Lower lobe of right lung (tissue), 2 donors: ENCODE data around the gene POLR2M. TPM values are rescaled to one million over a fixed set of nuclear protein-coding genes. Genes with fewer than 3 reads are reported as not detected.

ENCODE experiments used
- ATAC-seq, 2 donors: fragments of 200-7000 bp; cut with Tn5 transposase; one replicate each; pipeline ENCODE4 v1.9.1; 2020 to 2022; ENCODE audit warnings: mild to moderate bottlenecking in 2 of 2, moderate library complexity in 2 of 2
- DNase-seq: peaks from one replicate; pipeline ENCODE4 v3.0.0-alpha.2; 2020
- H3K27ac ChIP-seq: fragments of 200-600 bp; one replicate; pipeline ENCODE4 v1.8.0; 2022
- H3K27me3 ChIP-seq: fragments of 200-600 bp; one replicate; pipeline ENCODE4 v1.8.0; 2022; ENCODE audit warnings: low read depth
- H3K36me3 ChIP-seq: fragments of 200-600 bp; one replicate; pipeline ENCODE4 v1.8.0; 2022; ENCODE audit warnings: mild to moderate bottlenecking
- H3K4me1 ChIP-seq: fragments of 200-600 bp; one replicate; pipeline ENCODE4 v1.8.0; 2022
- H3K4me3 ChIP-seq: fragments of 200-600 bp; one replicate; pipeline ENCODE4 v1.8.0; 2022; ENCODE audit warnings: mild to moderate bottlenecking
- H3K9me3 ChIP-seq: fragments of 200-600 bp; one replicate; pipeline ENCODE4 v1.8.0; 2022
- intact Hi-C: fragments of 100-400 bp; cut with DNase I; formaldehyde crosslinking; loops from one replicate; pipeline ENCODE4 v1.11.0; 2022
- total RNA-seq: library from RNA; stranded (reverse); fragmentation: NEBNext Ultra II Directional; extraction: Animal tissue kit (Norgen Biotek cat#: 25700); gene quantifications from one replicate; pipeline ENCODE4 v1.2.1, GENCODE V29; 2021
- TF ChIP-seq, protein P1 (sequence below): fragments of 200-600 bp; IDR thresholded peaks from one replicate; pipeline ENCODE4 v1.8.0; 2022; ENCODE audit warnings: antibody characterized with exemption, mild to moderate bottlenecking
- donor health status: DM: no; HTN: yes; CAD: no; lungs with severe emphysema.

POLR2M gene
- total RNA-seq, 1 donor from 2014 or later: 58.3 TPM

DNA sequence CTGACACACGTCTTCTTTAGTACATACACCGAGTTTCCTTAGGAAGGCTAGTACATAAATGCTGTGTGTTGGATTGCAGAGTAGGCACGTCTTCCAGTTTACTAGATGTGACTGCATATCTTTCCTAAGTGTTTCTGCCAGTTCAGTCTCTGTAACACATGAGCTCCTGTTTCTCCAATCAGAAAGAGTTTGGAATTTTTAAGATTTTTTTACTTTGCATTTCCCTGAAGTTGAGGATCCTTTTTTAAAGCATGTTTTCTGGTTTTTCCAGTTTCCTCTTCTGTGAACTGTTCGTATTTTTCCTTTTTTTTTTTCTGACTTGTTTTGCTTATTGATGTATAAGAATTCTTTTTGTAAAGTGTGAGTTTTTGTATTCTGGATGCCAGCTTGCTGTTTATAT is 7.5 kb upstream of the POLR2M start:
- Histone ChIP-seq H3K36me3 (no peaks in the 10 kb centered on the region), H3K9me3 (no peaks in the 10 kb centered on the region), H3K27ac (no peak overlapping the region), H3K4me3 (no peak overlapping the region), H3K27me3 (no peaks in the 10 kb centered on the region), H3K4me1 (no peaks in the 10 kb centered on the region)
- DNase-seq (no peak), ATAC-seq (no peak)
- TF ChIP-seq, protein P1, sequence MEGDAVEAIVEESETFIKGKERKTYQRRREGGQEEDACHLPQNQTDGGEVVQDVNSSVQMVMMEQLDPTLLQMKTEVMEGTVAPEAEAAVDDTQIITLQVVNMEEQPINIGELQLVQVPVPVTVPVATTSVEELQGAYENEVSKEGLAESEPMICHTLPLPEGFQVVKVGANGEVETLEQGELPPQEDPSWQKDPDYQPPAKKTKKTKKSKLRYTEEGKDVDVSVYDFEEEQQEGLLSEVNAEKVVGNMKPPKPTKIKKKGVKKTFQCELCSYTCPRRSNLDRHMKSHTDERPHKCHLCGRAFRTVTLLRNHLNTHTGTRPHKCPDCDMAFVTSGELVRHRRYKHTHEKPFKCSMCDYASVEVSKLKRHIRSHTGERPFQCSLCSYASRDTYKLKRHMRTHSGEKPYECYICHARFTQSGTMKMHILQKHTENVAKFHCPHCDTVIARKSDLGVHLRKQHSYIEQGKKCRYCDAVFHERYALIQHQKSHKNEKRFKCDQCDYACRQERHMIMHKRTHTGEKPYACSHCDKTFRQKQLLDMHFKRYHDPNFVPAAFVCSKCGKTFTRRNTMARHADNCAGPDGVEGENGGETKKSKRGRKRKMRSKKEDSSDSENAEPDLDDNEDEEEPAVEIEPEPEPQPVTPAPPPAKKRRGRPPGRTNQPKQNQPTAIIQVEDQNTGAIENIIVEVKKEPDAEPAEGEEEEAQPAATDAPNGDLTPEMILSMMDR: no peak
- intact Hi-C loops: no loop called here

DNA sequence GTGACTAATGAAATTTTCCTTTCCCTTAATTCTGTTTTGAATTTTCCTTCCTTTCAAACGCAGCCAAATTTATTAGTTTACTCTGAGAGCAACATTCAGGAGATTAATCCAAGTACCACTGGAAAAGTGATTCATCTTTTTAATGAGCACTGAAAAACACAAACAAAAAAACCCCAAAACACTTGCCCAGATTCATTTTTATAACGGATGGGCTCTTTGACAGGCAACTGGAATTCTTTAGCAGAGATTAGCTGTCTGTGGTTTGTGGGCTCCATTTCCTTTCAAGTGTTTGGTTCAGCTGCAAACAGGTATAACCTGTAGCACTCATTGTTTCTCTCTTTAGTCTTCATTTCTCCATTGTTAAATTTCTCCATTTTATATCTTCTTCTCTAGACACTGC is 3.1 kb upstream of the POLR2M start:
- no peak overlapping the region for H3K27ac ChIP-seq
- no peaks in the 10 kb centered on the region for H3K9me3 ChIP-seq
- peaks cover 15% of the 10 kb centered on the region for H3K4me1 ChIP-seq
- H3K27me3 ChIP-seq: no peaks in the 10 kb centered on the region
- DNase-seq: no peak
- no peak for ATAC-seq
- no peaks in the 10 kb centered on the region for H3K36me3 ChIP-seq
- no peak overlapping the region for H3K4me3 ChIP-seq
- TF ChIP-seq, protein P1: no peak
- intact Hi-C loops: no loop called here

DNA sequence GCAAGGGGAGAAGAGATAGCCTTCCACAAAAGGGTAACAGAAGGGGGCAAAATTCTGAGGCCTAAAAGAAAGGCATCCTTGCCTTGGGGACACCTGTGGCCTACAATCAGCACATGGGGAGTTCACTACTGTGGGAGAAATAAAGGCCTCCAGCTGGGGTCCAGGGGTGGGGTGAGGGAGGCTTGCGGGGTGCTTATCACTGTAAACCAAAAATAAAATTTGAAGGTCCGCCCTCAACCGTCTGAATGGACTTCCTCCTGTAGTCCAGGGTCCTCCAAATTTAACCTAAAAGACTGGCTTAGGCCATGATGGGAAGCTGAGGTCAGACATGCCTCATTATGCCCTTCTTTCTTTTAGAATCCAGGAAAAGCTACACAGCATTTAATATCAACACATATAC is 2.1 kb upstream of the POLR2M start:
- ATAC-seq (no peak), DNase-seq (no peak)
- intact Hi-C loops: no loop called here
- H3K4me3 ChIP-seq: no peak overlapping the region
- no peaks in the 10 kb centered on the region for H3K27me3 ChIP-seq
- peaks cover 21% of the 10 kb centered on the region for H3K4me1 ChIP-seq
- H3K36me3 ChIP-seq: peaks cover 8% of the 10 kb centered on the region
- TF ChIP-seq, protein P1: no peak
- no peak overlapping the region for H3K27ac ChIP-seq
- no peaks in the 10 kb centered on the region for H3K9me3 ChIP-seq

DNA sequence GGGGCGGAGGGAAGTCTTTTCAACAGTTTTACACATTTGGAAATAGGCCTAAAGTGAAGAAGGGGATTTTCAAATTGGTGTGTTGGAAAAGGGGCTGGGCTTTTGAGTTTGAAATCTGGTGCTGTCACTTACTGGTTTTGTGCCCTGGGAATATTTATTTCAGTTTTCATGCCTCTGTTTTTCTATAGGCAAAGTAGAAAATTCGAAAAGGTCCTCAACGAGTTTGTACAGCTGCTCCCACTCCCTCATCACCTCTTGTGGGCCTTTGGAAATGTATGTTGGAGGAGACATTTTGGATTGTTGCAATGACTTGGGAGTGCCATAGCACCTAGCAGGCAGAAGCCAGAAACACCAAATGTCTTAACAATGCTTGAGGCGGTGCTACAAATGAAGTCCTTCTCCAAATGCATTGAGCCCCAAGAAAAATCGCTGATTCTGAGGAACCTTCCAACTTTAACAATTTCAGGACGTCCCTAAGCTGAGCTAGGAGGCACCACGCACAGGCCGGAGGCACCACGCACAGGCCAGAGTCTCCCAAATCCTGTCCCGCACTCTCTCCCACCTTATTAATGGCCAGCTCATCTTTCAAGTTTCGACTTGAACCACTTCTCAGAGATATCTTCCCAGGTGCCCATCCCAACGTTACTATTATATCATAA is 639 bp upstream of the POLR2M start:
- Histone ChIP-seq H3K4me1 (peaks cover 28% of the 10 kb centered on the region), H3K36me3 (peaks cover 22% of the 10 kb centered on the region), H3K4me3 (peak overlapping the region; percentile 75), H3K27ac (peak overlapping the region; percentile 95), H3K9me3 (no peaks in the 10 kb centered on the region), H3K27me3 (no peaks in the 10 kb centered on the region)
- intact Hi-C loops: no loop called here
- peak; percentile 5 to 11 for ATAC-seq
- DNase-seq: no peak
- TF ChIP-seq, protein P1: no peak

DNA sequence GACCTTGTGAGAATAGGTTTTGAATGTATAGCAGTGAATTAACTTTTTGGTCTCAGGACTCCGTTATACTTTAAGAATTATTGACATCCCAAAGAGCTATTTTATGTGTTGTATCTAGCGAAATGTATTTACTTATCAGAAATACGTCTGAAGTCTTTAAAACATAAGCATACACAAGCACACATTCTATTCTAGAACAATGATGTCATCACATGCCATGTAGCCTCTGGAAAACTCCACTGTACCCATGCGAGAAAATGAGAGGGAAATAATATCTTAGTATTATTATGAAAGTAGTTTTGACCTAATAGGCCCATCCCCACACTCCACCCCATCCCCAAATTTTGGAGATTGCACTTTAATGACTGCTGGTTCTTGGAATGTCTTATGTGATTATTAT is 1.5 kb downstream of the POLR2M start:
- Histone ChIP-seq H3K27me3 (no peaks in the 10 kb centered on the region), H3K27ac (no peak overlapping the region), H3K4me1 (peaks cover 29% of the 10 kb centered on the region), H3K36me3 (peaks cover 44% of the 10 kb centered on the region), H3K4me3 (peak overlapping the region; percentile 75), H3K9me3 (no peaks in the 10 kb centered on the region)
- intact Hi-C loops: no loop called here
- no peak for DNase-seq
- TF ChIP-seq, protein P1: no peak
- no peak for ATAC-seq
